ENCODE results near the gene CRAMP1.

The CRAMP1 gene

GRCh38 chr16:1721372-1721771 lies 109.2 kb downstream of the CRAMP1 start:
- no peak for DNase-seq

- peak; percentile 44 for DNase-seq
Observed at GRCh38 chr16:1723450-1724147, 111.4 kb downstream of the CRAMP1 start.

DNA sequence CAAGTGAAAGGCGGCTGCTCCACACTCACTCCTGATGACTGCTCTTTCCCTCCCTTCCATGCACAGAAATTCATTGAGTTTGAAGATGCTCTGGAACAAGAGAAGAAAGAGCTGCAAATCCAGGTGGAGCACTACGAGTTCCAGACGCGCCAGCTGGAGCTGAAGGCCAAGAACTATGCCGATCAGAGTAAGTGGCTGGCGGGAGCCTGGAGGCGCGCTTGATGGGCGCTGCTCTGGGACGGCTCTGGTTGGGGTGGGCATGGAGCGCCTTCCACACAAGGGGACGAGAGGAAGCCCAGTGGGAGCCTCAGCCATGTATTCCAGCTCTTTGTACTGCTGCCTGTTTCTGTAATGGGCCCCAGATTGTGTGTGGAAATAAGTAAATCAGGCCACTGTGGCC lies 112.3 kb downstream of the CRAMP1 start:
- no peak for DNase-seq

- no peak for DNase-seq
Observed at GRCh38 chr16:1726661-1727502, 114.7 kb downstream of the CRAMP1 start.
